GM21737 (cell line): ENCODE results near the gene RBM28.
"Not testable (repeated sequence)": the region's sequence is repeated elsewhere in the genome, so short reads cannot be mapped to it uniquely, and the experiment has no call there.

ENCODE experiments used
- ATAC-seq: cut with Tn5 transposase; IDR thresholded peaks from one replicate; pipeline ENCODE4 v1.9.1; 2021; ENCODE audit warnings: mild to moderate bottlenecking, moderate library complexity; ENCODE audit not compliant: unreplicated experiment

Gene RBM28

DNA sequence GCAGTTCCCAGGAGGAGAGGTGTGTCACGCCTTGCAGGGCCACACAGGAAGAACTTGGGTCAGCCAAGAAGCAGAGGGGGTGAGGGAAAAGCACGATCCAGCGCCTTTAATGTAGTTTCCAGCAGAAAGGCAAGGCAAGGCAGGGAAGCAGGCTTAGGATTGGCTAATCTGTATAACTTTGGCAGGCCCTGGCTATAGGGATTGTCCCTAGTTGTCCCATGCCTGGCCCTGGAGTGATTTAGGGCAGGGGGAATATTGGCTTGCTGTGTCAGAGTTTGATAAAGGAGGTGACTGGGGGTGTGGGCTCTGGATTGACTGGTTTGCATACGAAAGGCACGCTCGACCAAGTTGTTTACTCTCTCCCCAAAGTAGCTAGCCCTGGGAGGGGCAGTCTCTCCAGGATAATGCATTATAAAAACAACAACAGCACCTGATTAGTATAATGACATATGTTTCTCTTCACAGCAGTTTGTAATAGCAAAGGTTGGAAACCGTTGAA lies 44.5 kb downstream of the RBM28 start:
- no peak for ATAC-seq

DNA sequence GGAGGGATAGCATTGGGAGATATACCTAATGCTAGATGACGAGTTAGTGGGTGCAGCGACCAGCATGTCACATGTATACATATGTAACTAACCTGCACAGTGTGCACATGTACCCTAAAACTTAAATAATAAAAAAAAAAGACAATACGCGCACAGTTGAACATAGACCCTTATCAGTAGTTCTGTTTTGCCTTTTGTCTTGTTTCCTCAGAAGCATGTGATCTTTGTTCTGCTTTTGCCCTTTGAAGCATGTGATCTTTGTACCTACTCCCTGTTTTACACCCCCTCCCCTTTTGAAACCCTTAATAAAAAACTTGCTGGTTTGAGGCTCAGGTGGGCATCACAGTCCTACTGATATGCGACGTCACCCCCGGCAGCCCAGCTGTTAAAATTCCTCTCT lies 45.7 kb downstream of the RBM28 start:
- not testable (repeated sequence) for ATAC-seq

GRCh38 chr7:128287556-128287955 lies 56.2 kb downstream of the RBM28 start:
- no peak for ATAC-seq

DNA sequence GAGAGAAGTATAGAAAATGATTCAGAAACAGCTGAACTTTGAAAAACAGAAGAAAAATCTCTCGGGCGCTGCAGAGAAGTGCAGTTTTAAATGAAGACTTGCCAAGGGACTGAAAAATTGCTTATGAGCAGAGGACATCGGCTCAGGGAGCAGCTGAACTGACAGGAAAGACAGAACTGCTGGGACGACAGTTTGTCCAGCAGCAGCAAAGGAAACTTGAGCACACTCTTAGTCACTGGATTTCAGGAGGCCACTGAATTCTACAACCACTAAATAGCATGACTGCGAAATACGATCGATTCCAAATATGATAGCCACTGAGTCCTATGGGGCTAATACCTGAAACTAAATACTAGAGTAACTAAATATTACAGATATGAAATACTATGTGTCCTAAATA lies 59.6 kb downstream of the RBM28 start:
- ATAC-seq: no peak

- ATAC-seq: no peak
Measured at GRCh38 chr7:128281605-128282380, 61.9 kb downstream of the RBM28 start.

GRCh38 chr7:128280451-128280850 lies 63.3 kb downstream of the RBM28 start:
- ATAC-seq: not testable (repeated sequence)

GRCh38 chr7:128279124-128279713 lies 64.5 kb downstream of the RBM28 start:
- ATAC-seq: no peak

DNA sequence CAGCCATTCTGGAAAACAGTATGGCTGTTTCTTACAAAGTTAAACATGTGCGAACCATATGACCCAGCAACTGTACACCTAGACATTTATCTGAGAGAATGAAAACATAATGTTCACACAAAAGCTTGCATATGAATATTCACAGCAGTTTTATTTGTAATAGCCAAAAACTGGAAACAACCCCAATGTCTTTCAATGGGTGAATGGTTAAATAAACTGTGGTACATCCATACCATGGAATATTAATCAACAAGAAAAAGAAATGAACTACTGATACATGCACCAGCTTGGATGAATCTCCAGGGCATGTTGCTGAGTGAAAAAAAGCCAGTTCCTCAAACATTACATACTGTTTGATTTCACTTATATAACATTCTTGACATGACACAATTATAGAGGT lies 65.3 kb downstream of the RBM28 start:
- no peak for ATAC-seq

GRCh38 chr7:128275681-128276080 lies 68.0 kb downstream of the RBM28 start:
- ATAC-seq: no peak

DNA sequence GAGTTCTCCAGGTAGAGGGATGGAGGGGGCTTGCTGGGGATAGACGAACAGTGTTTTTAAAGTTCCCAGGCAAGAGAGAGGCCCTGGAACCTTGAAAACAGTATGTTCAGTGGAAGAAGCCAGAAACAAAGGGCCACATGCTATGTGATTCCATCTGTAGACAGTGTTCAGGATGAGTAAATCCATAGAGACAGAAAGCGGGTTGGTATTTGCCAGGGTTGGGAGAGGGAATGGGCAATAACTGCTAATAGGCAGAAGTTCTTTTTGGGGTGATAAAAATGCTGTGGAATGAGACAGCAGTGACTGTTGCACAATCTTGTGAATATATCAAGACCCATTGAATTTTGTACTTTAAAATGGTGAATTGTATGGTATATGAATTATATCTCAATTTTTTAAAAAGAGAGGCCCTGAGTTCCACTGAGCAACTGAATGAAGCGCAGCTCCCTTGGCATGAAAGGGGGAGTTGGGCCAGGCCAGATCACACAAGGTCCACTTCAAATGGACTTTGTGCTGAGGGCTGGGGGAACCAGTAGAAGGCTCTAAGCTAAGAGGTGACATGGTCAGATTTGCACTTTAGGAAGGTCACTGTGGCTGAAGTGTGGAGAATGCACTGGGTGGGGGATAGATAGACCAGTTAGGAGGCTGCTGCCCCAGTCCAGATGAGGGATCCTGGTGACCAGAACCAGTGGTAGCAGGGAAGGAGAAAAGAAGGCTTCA lies 68.7 kb downstream of the RBM28 start:
- ATAC-seq: no peak

DNA sequence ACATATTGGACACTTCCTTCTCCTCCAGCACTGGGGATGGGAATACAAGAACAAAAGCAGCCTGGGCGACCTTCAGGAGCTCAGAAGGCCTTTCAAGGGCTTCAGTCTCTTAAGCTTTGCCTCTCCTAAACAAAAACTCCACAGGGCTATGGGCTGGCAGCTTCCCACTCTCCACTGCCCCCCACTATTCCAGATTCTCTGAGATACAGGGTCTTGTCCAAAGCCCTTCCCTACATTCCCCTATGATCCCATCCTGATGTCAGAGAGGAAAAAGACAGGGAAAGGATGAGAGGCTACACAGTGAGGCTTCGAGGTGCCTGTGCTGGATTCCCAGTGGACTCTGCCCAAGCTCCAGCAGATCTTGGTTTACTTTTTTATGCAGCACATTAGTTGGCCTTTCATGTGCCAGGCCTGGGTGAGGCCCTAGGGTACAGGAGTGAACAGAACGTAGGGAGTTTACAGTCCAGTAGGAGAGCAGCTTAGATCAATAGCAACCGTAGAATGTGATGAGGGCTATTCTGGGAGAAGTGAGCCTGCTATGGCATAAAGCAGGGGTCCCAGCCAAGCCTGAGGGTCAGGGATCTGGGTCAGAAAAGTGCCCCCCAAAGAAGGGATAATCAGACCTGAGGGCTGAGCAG lies 69.3 kb downstream of the RBM28 start:
- no peak for ATAC-seq

DNA sequence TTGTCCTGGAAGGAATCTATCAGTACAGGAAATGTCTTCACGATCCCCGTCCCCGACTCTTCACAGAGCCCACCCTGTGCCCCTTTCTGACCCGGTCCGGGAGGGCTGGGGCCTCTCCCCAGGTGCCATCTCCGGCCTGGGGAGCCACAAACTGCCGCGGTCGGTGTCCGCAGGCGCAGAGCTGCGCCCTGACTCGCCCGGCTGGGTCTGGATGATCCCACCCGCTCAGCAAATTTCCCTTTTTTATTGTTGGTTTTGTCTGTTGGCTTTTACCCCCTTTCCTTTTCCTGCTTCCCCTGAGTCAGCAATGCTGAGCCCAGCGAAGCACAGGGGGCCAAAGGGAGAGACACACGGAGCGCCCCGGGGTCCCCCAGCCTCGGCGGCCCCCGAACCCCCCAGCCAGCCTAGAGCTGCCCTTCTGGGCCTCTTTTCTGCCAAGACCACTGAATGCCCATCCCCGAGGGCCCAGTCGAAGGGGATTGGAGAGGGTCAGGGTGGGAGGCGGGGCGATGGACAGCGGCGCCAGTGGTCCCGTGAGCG lies 71.7 kb downstream of the RBM28 start:
- ATAC-seq: no peak

- no peak for ATAC-seq
Measured at GRCh38 chr7:128271471-128271941, 72.2 kb downstream of the RBM28 start.

DNA sequence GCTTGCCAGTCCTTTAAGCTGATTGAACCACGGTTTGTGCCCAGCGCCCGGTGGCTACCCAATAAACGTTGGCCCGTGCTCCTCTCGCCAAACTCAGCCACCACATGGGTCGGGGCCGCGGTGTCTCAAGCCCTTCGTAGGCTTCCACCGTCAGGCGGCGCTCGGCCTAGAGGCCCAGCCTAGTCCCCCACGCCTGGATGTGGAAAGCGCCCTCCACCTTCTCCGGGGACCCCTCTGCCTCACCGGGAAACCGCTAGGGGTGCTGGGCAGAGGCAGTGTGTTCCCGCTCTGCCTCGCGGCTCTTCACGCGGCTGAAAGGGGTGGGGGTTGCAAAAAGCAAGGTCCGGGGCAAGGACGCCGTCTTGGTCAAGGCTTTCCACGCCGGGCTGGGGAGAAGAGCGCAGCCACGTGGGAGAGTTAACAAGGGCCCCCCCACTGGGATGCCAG lies 72.9 kb downstream of the RBM28 start:
- ATAC-seq: no peak

GRCh38 chr7:128268233-128268632 lies 75.5 kb downstream of the RBM28 start:
- ATAC-seq: no peak

- ATAC-seq: no peak
Measured at GRCh38 chr7:128267595-128267924, 76.1 kb downstream of the RBM28 start.

DNA sequence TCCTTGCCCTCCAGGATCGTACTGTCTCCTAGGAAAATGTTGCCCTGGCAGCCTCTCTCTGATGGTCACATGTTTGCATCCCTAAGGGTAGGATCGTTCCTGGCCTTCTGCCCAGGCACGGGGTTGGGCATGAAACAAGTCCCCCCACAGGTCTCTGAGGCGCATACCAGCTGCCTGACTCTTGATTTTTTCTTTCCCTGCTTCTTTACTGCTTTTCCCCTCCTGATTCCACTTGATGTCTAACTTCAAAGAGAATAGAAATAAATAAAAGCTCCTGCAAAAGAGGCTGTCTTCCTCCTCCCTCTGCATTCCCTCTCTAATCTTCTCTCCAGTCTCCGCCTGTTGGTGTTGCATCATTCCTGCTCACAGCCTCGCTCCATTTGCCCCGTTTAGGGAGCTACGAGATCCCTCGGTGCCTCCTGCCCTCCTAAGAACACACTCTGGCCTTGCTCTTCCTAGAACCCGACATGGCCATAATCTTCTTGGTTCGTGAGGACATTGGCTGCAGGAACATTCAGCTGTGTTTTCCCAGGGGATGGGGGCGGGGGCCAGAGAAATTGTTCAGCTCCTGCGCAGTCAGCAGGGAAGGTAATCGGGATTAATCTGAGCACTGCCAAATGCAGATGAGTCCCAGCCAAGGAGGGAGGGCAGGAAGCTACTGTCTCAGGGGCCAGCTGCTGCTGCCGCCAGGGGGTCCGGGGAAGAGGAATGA lies 76.7 kb downstream of the RBM28 start:
- ATAC-seq: no peak

- no peak for ATAC-seq
Measured at GRCh38 chr7:128266529-128266882, 77.2 kb downstream of the RBM28 start.

GRCh38 chr7:128265906-128266300 lies 77.8 kb downstream of the RBM28 start:
- ATAC-seq: no peak

- no peak for ATAC-seq
Measured at GRCh38 chr7:128265156-128265905, 78.4 kb downstream of the RBM28 start.
